A673 (cell line): Measurements from ENCODE around the gene TAPBPL.

ENCODE experiments used
- EZH2 ChIP-seq: fragments of 200-600 bp; sonication (generic); IDR thresholded peaks from 2 replicates; pipeline ENCODE4 v1.6.1; 2017; ENCODE audit warnings: borderline replicate concordance, low read depth, mild to moderate bottlenecking, mixed read lengths, antibody characterized with exemption, low read length; ENCODE audit not compliant: poor library complexity, severe bottlenecking
- TF ChIP-seq, protein P1 (sequence below): fragments of 300-800, 200-600 bp; sonication (generic); conservative IDR thresholded peaks from 2 replicates; pipeline ENCODE4 v1.5.1; 2017; ENCODE audit warnings: low read depth, mild to moderate bottlenecking, antibody characterized with exemption, low read length, moderate library complexity, mixed read lengths

DNA sequence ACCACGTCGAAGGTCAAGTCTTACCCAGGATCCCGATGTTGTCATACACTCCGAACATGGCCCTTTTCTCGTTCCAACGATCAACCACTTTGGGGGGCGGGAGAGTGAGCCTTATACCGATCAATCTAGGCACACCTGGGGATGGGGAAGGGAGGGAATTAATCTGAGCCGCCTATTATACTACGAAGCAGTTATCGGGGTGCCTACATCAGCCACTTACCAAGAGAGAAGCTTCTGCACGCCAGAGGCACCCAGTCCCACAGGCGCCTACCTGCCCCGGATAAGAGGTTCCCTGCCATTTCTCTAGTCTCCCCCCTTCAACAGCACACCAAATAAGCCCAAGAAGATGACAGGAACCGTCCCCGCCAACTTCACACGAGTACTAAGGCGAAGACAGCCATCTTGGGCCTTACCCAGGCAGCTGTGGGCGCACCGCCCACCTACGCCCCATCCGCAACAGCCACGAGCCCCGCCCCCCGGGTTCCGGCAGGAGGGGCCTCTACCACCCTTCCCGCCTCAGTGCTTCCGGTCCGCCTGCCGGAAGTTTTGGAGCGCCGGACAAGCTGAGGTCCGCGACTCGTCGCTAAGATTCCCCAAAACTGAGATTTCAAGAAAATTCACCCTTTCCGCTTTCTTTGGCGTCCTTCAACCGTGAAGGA is 41.1 kb downstream of the TAPBPL start, which contains the start of gene MRPL51:
- TF ChIP-seq, protein P1, sequence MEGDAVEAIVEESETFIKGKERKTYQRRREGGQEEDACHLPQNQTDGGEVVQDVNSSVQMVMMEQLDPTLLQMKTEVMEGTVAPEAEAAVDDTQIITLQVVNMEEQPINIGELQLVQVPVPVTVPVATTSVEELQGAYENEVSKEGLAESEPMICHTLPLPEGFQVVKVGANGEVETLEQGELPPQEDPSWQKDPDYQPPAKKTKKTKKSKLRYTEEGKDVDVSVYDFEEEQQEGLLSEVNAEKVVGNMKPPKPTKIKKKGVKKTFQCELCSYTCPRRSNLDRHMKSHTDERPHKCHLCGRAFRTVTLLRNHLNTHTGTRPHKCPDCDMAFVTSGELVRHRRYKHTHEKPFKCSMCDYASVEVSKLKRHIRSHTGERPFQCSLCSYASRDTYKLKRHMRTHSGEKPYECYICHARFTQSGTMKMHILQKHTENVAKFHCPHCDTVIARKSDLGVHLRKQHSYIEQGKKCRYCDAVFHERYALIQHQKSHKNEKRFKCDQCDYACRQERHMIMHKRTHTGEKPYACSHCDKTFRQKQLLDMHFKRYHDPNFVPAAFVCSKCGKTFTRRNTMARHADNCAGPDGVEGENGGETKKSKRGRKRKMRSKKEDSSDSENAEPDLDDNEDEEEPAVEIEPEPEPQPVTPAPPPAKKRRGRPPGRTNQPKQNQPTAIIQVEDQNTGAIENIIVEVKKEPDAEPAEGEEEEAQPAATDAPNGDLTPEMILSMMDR = no peak
- no peak for TF ChIP-seq EZH2
